Skin epidermis (tissue), 12 donors: ENCODE measurements around the gene PRLH.

ENCODE experiments used
- H3K27ac ChIP-seq, 21 experiments: fragments of 200-600 bp; sonication (generic) in 11 of 21; one replicate each; pipeline ENCODE4 v1.5.0; 2020; ENCODE audit warnings: mild to moderate bottlenecking in 3 of 21, inconsistent platforms in 2 of 21, moderate library complexity in 2 of 21
- H3K4me3 ChIP-seq, 7 experiments: fragments of 200-600 bp; sonication (generic) in 2 of 7; one replicate each; pipeline ENCODE4 v1.5.0; 2020; ENCODE audit warnings: inconsistent platforms in 2 of 7, mild to moderate bottlenecking in 2 of 7, moderate library complexity in 1 of 7

Gene PRLH

GRCh38 chr2:237538001-237538720, 28.2 kb upstream of the PRLH start:
- Histone ChIP-seq H3K4me3 (no peak overlapping the region), H3K27ac (no peak overlapping the region)

DNA sequence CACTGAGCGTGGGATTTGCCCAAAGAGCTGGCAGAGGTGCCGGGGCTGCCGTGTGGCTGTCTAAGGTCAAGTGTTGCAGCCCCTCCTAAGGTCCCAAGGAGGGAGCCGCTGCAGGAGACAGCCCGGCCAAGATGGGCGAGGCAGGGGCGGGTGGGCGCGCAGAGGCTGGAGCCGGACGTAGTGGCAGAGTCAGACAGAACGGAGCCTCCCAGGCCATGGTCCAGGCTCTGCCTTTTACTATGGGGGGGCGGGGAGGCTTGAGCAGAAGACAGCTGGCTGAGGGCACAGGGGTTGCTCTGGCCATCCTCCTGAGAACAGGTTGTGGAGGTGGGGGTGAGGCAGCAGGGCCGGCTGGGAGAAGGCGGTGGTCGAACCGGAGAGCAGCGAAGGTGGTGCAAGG, 27.5 kb upstream of the PRLH start:
- Histone ChIP-seq H3K27ac (no peak overlapping the region), H3K4me3 (no peak overlapping the region)

DNA sequence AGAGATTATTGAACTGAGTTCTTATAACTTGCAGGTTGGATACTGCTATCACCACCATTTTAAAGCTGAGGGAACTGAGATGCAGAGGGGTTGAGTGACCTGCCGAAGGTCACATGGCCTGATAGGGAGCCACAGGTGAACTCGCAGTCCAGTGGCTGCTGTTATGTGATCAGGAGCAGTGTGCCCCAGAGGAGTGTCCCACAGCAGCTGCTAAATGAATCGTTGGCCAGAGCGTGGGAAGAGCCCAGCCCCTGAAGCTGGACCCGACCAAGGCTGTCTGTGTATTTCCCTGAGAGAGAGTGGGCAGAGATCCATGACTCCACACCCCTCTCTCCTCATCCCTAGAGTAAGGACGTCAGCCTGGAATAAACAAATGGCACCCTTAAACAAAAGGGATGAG, 26.7 kb upstream of the PRLH start:
- H3K4me3 ChIP-seq, result no peak overlapping the region
- H3K27ac ChIP-seq, result no peak overlapping the region

- Histone ChIP-seq H3K27ac (no peak overlapping the region), H3K4me3 (no peak overlapping the region)
Measured at GRCh38 chr2:237540223-237540775, 26.1 kb upstream of the PRLH start.

- H3K27ac ChIP-seq, result no peak overlapping the region
Measured at GRCh38 chr2:237540823-237541222, 25.6 kb upstream of the PRLH start.

GRCh38 chr2:237541243-237541642, 25.1 kb upstream of the PRLH start:
- H3K27ac ChIP-seq, result no peak overlapping the region
- no peak overlapping the region for H3K4me3 ChIP-seq

More at GRCh38 chr2:237540823-237541222, 25.6 kb upstream of the PRLH start:
- no peak overlapping the region for H3K4me3 ChIP-seq

DNA sequence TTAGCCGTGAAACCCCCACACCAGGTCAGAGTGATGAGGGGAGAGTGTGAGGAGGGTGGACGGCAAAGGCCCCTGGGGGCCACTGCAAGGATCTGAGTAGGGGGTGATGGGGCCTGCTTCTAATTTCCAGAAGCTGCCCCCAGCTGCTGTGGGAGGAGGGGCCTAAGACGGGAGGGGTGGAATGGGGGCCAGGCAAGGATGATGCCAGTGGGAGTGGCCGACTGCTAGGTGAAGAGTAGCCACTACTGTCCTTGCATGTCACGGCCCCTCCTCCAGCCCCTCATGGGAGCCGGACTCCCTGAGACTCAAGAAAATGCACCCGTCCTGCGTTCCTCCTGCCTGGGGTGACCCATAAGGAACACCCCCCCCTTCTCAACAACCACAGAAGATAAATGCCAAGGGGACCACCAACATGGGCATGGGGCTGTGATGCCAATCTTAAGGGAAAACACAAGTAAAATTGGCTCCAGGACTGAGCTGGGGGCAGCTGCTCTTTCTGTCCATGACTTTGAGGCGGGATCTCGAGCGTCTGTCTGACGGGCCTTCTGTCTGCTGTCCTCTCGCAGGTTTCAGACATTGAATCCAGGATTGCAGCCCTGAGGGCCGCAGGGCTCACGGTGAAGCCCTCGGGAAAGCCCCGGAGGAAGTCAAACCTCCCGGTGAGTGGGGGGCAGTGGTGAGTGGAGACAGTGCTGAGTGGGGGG, 24.2 kb upstream of the PRLH start:
- Histone ChIP-seq H3K27ac (no peak overlapping the region), H3K4me3 (no peak overlapping the region)

- H3K4me3 ChIP-seq, result no peak overlapping the region
- H3K27ac ChIP-seq, result no peak overlapping the region
Measured at GRCh38 chr2:237546040-237546875, 20.1 kb upstream of the PRLH start.

DNA sequence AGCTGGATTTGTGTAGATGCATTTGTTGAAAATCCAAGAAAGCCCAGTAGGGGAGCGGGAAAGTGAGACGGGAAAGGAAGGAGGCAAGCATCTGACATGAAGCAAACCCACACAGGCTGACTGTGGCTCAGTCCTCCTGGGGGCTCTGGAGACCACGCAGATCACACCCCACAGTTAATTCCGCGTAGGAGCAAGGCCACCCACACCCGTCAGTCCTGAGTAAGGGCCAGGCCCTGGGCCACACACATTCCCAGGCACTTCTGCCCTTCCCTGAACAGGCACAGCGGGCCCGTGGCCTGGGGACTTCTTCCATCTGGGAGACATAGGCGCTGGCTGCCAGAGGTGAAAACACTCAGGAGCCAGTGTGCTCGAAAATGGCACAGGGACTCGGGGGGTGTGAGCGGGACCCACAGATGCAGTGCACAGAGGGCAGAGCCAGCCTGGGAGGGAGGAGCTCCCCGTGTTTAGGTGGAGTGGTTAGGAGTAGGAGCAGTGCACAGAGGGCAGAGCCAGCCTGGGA, 19.4 kb upstream of the PRLH start:
- no peak overlapping the region for H3K27ac ChIP-seq

DNA sequence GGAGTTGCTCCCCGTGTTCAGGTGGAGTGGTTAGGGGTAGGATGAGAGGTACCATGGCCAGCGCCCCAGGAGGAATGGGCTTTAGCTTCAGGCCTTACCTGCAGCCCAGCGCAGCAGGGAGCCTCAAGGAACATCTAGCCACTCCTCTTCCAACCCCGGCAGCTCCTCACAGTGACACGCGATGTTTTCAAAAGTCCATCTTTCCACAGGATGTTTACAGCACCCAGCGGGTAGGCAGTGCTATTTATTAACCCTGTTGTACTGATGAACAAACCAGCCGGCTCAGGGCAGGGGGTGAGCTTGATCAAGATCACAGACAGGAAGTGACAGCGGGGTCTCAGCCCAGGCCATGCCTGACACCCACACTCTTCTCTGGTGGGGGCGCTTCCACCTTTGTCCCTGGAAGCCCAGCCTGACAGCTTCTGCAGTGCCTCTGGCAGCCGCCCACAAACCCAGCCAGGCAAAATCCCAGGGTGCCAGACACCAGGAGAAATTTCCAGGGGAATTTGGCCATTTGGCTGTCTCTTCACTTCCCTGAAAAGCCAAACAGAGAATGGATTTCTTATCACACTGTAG, 18.4 kb upstream of the PRLH start:
- Histone ChIP-seq H3K27ac (no peak overlapping the region), H3K4me3 (no peak overlapping the region)

More for the DNA sequence above, 19.4 kb upstream of the PRLH start:
- no peak overlapping the region for H3K4me3 ChIP-seq

DNA sequence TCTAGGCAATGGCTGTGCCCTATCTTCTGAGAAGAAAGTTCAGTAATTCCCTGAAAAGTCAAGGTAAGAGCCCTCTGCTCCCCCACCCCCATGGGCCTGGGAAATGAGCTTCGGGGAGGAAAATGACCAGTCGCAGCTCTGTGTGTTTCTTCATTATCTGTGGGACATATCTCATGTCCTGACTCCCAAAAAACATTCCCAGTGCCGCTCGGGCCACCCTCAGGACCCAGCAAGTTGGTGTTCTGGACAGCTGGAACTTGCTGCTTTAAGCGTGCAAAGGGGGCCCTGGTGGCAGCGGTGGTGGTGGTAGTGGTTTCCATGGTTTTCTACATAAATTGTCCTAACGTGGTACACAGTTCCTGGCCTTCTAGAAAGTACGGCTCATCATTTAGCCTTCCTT, 17.2 kb upstream of the PRLH start:
- Histone ChIP-seq H3K4me3 (no peak overlapping the region), H3K27ac (no peak overlapping the region)

DNA sequence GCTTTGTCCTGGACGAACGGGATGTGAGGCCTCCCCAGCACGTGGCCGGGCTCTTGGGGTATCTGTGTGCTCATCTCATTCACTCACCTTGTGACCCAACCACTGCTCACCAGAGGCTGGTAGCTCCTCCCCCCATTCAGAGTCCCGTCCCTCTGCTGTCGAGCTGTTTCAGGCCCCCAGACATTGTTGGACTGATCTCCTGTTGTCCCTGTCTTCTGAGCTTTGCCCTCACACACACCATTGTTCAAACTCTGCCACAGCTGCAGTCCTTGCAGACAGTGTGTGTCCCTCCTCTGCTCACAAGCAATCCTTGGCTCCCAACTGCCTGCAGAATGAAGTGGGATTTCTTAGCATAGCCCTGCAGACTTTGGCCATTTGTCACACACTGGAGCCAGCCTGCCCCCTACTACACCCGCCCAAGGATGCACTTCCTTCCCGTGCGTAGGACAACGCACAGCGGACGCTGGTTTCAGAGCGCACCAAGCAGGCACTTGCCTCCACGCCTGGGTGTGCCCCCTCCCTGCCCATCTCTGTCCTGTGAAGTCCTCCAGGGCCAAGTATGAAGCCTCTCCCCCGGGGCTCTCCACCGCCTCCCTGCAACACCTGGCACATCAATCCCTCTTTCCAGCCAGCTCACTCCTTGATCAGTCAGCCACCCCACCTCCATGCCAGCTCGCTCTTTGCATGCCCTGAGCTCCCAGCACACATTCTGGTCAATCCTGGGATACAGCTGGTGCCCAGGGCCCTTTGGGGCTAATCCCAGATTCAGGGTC, 16.5 kb upstream of the PRLH start:
- Histone ChIP-seq H3K27ac (no peak overlapping the region), H3K4me3 (no peak overlapping the region)

GRCh38 chr2:237551071-237551574, 15.3 kb upstream of the PRLH start:
- Histone ChIP-seq H3K27ac (no peak overlapping the region), H3K4me3 (no peak overlapping the region)

DNA sequence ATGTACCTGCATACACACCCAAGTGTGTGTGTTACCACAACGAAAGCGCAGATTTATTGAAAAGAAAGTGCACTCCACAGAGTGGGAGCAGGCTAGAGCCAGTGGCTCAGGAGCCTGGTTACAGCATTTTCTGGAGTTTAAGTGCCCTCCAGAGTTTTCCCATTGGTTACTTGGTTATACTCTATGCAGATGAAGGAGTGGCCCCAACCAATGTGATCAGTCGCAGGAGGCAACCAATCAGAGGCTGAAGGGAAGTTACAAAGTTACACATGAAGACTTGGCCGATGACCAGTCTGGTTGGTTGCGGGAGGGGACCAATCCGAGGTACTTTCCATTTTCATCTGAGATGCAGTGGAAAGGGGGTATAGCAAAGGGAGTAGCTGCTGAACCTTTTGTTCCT, 13.5 kb upstream of the PRLH start:
- H3K4me3 ChIP-seq, result no peak overlapping the region

DNA sequence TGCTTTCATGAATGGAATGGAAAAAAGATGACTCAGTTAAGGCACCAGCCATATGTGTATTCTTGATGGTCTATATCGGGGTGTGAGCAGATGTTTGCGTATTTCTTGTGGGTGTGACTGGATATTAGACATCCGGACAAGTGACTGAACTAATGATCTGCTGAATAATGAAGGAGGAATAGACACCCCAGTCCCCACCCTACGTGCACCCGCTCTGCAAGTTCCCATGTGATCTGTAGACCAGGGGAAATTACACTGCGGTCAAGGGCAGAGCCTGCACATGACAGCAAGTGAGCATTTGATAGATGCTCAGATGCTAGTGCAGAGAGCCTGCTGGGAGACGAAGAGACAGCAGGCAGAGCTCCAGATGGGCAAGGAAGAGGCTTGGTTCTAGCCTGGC, 12.4 kb upstream of the PRLH start:
- H3K4me3 ChIP-seq, result no peak overlapping the region
- no peak overlapping the region for H3K27ac ChIP-seq

More for the DNA sequence above, 13.5 kb upstream of the PRLH start:
- no peak overlapping the region for H3K27ac ChIP-seq

DNA sequence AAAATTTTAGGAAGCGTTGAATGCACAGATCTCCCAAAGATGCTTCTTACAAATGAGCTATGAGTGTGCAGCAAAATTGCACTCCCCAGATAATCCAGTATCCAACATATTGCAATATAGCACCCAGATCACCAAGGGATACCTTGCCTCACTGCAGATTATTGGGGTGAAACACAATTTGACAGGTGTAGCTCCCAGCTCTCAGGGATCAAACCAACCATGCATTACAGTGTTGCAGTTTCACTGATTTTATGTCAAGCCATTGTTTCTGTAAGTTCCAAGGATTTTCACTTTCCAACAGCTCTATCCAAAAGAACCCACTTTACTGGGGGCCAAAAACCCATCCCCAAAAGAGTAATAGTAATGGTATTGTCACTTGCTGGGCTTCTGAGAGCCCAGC, 10.8 kb upstream of the PRLH start:
- no peak overlapping the region for H3K27ac ChIP-seq
- no peak overlapping the region for H3K4me3 ChIP-seq

DNA sequence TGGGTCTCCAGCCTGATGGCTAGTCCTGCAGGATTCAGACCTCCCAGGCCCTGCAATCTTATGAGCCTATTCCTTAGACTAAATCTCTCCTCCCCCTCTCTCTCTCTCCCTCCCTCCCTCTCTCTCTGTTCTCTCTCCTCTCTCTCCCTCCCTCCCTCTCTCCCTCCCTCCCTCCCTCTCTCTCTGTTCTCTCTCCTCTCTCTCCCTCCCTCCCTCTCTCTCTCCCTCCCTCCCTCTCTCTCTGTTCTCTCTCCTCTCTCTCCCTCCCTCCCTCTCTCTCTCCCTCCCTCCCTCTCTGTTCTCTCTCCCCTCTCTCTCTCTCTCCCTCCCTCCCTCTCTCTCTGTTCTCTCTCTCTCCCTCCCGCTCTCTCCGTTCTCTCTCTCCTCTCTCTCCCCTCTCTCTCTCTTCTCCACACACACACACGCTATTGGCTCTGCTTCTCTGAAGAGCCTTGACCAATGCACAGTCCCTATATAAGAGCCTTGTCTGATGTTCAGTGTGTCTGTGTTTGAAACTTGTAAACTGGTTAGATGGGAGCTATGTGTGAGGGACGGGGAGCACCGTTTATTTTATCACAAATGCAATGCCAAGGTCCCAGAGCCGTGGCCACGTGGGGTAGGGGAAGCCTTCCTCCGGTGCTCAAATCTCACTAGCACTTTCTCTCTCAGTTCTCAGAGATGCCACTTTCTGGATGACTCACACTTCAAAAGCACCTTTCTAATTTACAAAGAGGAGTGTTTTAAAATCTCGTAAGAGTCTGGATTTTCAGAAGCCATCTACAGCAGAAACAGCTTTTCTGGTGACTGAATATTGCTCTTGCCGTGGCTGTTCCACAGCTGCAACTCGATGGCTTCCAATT, 9.4 kb upstream of the PRLH start:
- Histone ChIP-seq H3K27ac (no peak overlapping the region), H3K4me3 (no peak overlapping the region)

GRCh38 chr2:237557633-237558015, 8.8 kb upstream of the PRLH start:
- Histone ChIP-seq H3K4me3 (no peak overlapping the region), H3K27ac (no peak overlapping the region)
